GM12891 (cell line): Measurements from ENCODE around the gene AANAT.

Experiments used
- POLR2A ChIP-seq: IDR thresholded peaks from 2 replicates; pipeline ENCODE4 v1.6.1; 2011; ENCODE audit warnings: low read depth, low read length, control low read depth
- POLR2AphosphoS5 ChIP-seq: IDR thresholded peaks from 2 replicates; pipeline ENCODE4 v1.6.1; 2011; ENCODE audit warnings: low read depth, low read length, control low read depth
- SPI1 ChIP-seq: IDR thresholded peaks from 2 replicates; pipeline ENCODE4 v1.6.1; 2011; ENCODE audit warnings: low read depth, low read length, control low read depth
- TAF1 ChIP-seq: IDR thresholded peaks from 2 replicates; pipeline ENCODE4 v1.6.1; 2011; ENCODE audit warnings: low read depth, low read length, control low read depth

DNA sequence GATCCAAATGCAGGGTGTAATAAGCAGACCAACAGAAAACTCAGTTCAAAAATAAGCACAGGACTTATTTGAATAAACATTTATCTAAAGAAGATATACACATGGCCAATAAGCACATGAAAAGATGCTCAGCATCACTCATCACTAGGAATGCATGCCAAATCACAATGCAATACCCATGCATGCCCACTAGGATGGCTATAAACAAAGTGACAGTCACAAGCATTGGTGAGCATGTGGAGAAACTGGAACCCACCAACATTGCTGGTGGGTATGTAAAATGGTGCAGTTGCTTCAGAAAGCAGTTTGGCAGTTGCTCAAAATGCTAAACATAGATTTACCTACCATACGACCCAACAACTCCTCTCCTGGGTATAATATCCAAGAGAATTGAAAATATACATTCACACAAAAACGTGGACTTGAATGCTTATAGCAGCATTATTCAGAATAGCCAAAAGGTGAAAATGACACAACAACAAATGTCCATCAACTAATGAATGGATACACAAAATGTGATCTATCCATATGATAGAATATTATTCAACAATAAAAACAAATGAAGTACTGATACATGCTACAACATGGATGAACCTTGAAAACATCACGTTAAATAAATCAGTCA is 34.6 kb upstream of the AANAT start:
- TF ChIP-seq POLR2A, result no peak
- no peak for TF ChIP-seq SPI1
- no peak for TF ChIP-seq POLR2AphosphoS5
- no peak for TF ChIP-seq TAF1
